Measurements from ENCODE around the gene PCDH19. TPM values are rescaled to one million over a fixed set of nuclear protein-coding genes. Genes with fewer than 3 reads are reported as not detected.

The PCDH19 gene
- total and polyA plus RNA-seq, 2 experiments from 2014 or later: 0.16 to 0.54 TPM

DNA sequence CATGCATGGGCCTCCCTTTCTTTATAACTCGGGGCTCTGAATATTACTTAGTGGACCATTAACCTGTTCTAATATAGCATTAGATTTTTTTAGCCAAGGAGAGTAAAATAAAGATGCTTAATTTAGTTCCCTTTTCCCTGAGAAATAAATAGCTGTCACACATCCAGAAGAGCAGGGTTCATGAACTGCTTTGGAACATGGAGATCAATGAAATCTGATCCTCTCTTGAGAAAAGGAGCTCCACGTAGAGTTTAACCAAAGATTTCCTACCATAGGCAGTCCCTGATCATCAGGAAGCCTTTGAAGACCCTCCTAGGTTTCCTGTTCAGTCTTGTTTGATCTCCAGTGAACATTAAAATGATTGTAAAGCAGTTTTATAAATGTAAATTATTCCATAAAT lies 8.5 kb upstream of the PCDH19 start:
- no peaks in the 10 kb centered on the region for H3K36me3 ChIP-seq (ENCODE audit: low read depth)
- H3F3A ChIP-seq (ENCODE audit: insufficient read depth): no peaks in the 10 kb centered on the region
- in situ Hi-C loops (cut with MboI): no loop called here
- H3K79me2 ChIP-seq (ENCODE audit: insufficient read depth): no peaks in the 10 kb centered on the region
- no peak overlapping the region for H3K27ac ChIP-seq
- no peaks in the 10 kb centered on the region for H4K20me1 ChIP-seq (ENCODE audit: insufficient read depth)
- H3K9me2 ChIP-seq (ENCODE audit: insufficient read depth): no peaks in the 10 kb centered on the region
- H3K9ac ChIP-seq: no peak overlapping the region
- DNase-seq: no peak
- H3K27me3 ChIP-seq (replicated peaks; ENCODE audit: insufficient read depth): no peaks in the 10 kb centered on the region
- H2AFZ ChIP-seq: no peak overlapping the region
- no peaks in the 10 kb centered on the region for H3K4me1 ChIP-seq (ENCODE audit: insufficient read depth)
- TF ChIP-seq EZH2 (IDR thresholded peaks at IDR 0.05; ENCODE audit: insufficient read depth, poor library complexity, severe bottlenecking): no peak
- no peak for TF ChIP-seq EZH2phosphoT487 (IDR thresholded peaks at IDR 0.05; ENCODE audit: insufficient read depth, low read depth)
- WGBS, 2 experiments (ENCODE audit: low coverage in 1 of 2, low lambda C conversion rate in 2 of 2, missing lambda C conversion rate in 2 of 2): 40 to 46% methylated on average over 2 of the region's 2 CpGs
- no peak overlapping the region for H3K4me3 ChIP-seq
- H3K9me3 ChIP-seq (ENCODE audit: low read depth): no peaks in the 10 kb centered on the region
- H3K4me2 ChIP-seq (ENCODE audit: unreplicated experiment): no peak overlapping the region

GRCh38 chrX:100417681-100418080 lies 7.6 kb upstream of the PCDH19 start:
- no peaks in the 10 kb centered on the region for H3K27me3 ChIP-seq (replicated peaks; ENCODE audit: insufficient read depth)
- TF ChIP-seq EZH2phosphoT487 (IDR thresholded peaks at IDR 0.05; ENCODE audit: insufficient read depth, low read depth) (no peak), EZH2 (IDR thresholded peaks at IDR 0.05; ENCODE audit: insufficient read depth, poor library complexity, severe bottlenecking) (no peak)
- H4K20me1 ChIP-seq (ENCODE audit: insufficient read depth): no peaks in the 10 kb centered on the region
- H3K9ac ChIP-seq: no peak overlapping the region
- no peak overlapping the region for H3K4me2 ChIP-seq (ENCODE audit: unreplicated experiment)
- no peaks in the 10 kb centered on the region for H3K9me2 ChIP-seq (ENCODE audit: insufficient read depth)
- no peaks in the 10 kb centered on the region for H3K36me3 ChIP-seq (ENCODE audit: low read depth)
- 54 to 55% methylated on average over 3 of the region's 3 CpGs for WGBS, 2 experiments (ENCODE audit: low coverage in 1 of 2, low lambda C conversion rate in 2 of 2, missing lambda C conversion rate in 2 of 2)
- no peaks in the 10 kb centered on the region for H3K79me2 ChIP-seq (ENCODE audit: insufficient read depth)
- H3K4me1 ChIP-seq (ENCODE audit: insufficient read depth): no peaks in the 10 kb centered on the region
- no peak overlapping the region for H3K4me3 ChIP-seq
- DNase-seq: no peak
- no peaks in the 10 kb centered on the region for H3K9me3 ChIP-seq (ENCODE audit: low read depth)
- no peak overlapping the region for H2AFZ ChIP-seq
- no peaks in the 10 kb centered on the region for H3F3A ChIP-seq (ENCODE audit: insufficient read depth)
- in situ Hi-C loops (cut with MboI): no loop called here
- no peak overlapping the region for H3K27ac ChIP-seq

DNA sequence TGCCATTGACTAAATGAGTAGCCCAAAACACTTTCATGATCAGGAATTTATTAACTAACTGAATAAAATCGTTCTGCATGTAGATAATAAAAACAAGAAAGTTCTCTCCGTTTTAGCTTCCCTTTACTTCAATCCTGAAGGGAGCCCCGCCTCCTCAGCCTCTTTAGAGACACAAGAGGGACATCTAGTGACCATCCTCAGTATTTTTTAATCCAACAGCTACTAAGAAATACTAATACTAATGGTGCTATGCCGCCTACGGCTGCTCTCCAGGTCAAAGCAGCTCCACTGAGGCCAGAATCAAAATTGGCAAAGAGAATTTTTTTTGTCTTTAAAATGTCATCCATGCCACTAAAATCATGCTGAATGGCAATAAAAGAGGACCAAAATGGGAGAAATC lies 3.2 kb upstream of the PCDH19 start:
- Histone ChIP-seq H3K9me3 (ENCODE audit: low read depth) (no peaks in the 10 kb centered on the region), H2AFZ (no peak overlapping the region), H3K4me2 (ENCODE audit: unreplicated experiment) (no peak overlapping the region), H3K27me3 (replicated peaks; ENCODE audit: insufficient read depth) (peaks cover 4% of the 10 kb centered on the region; the same call in 1 of the 2 replicates), H3K4me1 (ENCODE audit: insufficient read depth) (no peaks in the 10 kb centered on the region), H3K9ac (no peak overlapping the region), H3K79me2 (ENCODE audit: insufficient read depth) (no peaks in the 10 kb centered on the region), H3K27ac (no peak overlapping the region), H4K20me1 (ENCODE audit: insufficient read depth) (no peaks in the 10 kb centered on the region), H3F3A (ENCODE audit: insufficient read depth) (no peaks in the 10 kb centered on the region), H3K36me3 (ENCODE audit: low read depth) (no peaks in the 10 kb centered on the region), H3K4me3 (no peak overlapping the region), H3K9me2 (ENCODE audit: insufficient read depth) (no peaks in the 10 kb centered on the region)
- TF ChIP-seq EZH2phosphoT487 (IDR thresholded peaks at IDR 0.05; ENCODE audit: insufficient read depth, low read depth): no peak
- no peak for TF ChIP-seq EZH2 (IDR thresholded peaks at IDR 0.05; ENCODE audit: insufficient read depth, poor library complexity, severe bottlenecking)
- in situ Hi-C loops (cut with MboI): no loop called here
- 0 to 4% methylated on average over 5 of the region's 5 CpGs for WGBS, 2 experiments (ENCODE audit: low coverage in 1 of 2, low lambda C conversion rate in 2 of 2, missing lambda C conversion rate in 2 of 2)
- peak; percentile 77 for DNase-seq

DNA sequence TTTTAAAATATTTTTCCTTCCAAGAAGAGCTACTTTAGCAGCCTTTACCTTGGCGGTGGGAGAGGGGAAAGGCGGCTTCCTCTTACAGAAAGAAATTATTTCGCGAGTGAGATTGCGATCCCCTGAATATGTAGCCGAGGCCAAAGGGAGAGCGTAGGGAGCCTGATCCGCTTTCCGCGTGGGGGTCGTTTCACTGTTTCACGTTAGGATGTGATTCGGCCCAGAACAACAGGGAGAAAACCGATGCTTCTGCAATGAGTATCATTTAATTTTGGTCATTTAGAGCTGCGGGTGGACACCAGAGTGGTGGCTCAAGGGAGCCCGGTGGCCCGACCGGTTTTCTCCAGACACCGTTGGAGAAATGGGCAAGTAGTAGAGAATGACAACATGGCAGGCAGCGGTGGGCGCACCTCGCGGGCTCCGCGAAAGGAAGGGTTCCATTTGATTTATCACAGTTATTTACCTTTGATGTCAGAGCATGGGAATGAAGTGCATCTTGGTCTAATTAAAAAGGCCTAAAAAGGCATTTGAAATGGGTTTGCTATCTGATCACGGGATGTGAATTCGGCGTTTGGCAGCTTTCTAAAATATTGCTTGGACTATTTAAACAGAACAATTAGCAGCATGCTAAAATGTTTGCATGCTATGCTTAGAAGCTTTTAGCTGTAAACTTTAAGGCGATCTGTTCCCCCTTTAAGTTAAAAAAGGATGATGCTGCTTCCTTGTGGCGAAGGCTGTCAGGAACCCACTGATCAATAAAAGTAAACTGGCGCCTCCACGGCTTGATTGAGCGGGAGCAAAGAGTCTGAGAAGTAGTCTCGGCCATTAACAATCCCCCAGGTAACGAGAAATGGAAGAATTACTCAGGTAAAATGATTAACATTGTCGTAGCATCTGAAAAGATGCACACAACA lies 2.0 kb upstream of the PCDH19 start:
- H3K27me3 ChIP-seq (replicated peaks; ENCODE audit: insufficient read depth): peaks cover 4% of the 10 kb centered on the region; the same call in 1 of the 2 replicates
- H3K9me2 ChIP-seq (ENCODE audit: insufficient read depth): no peaks in the 10 kb centered on the region
- DNase-seq: no peak
- H3K4me1 ChIP-seq (ENCODE audit: insufficient read depth): no peaks in the 10 kb centered on the region
- no peak overlapping the region for H3K4me2 ChIP-seq (ENCODE audit: unreplicated experiment)
- TF ChIP-seq EZH2phosphoT487 (IDR thresholded peaks at IDR 0.05; ENCODE audit: insufficient read depth, low read depth) (no peak), EZH2 (IDR thresholded peaks at IDR 0.05; ENCODE audit: insufficient read depth, poor library complexity, severe bottlenecking) (peak; percentile 27)
- no peak overlapping the region for H3K9ac ChIP-seq
- no peak overlapping the region for H3K4me3 ChIP-seq
- in situ Hi-C loops (cut with MboI): no loop called here
- H3K79me2 ChIP-seq (ENCODE audit: insufficient read depth): no peaks in the 10 kb centered on the region
- no peaks in the 10 kb centered on the region for H3K9me3 ChIP-seq (ENCODE audit: low read depth)
- no peak overlapping the region for H3K27ac ChIP-seq
- H3K36me3 ChIP-seq (ENCODE audit: low read depth): no peaks in the 10 kb centered on the region
- no peaks in the 10 kb centered on the region for H4K20me1 ChIP-seq (ENCODE audit: insufficient read depth)
- 68 to 69% methylated on average over 15 to 36 of the region's 36 CpGs for WGBS, 2 experiments (ENCODE audit: low coverage in 1 of 2, low lambda C conversion rate in 2 of 2, missing lambda C conversion rate in 2 of 2)
- no peaks in the 10 kb centered on the region for H3F3A ChIP-seq (ENCODE audit: insufficient read depth)
- H2AFZ ChIP-seq: no peak overlapping the region
